HepG2 (cell line): ENCODE data around the gene RNASE7. TPM values are rescaled to one million over a fixed set of nuclear protein-coding genes. Genes with fewer than 3 reads are reported as not detected.
A peak's percentile ranks its signal among the peaks of the same experiment; 100 is the strongest.

ENCODE experiments used
- CENPX ChIP-seq: sonication (generic); formaldehyde crosslinking; IDR thresholded peaks from 2 replicates; pipeline ENCODE4 v1.9.0; 2021; ENCODE audit warnings: mild to moderate bottlenecking, missing genetic modification reagents, moderate library complexity
- FLYWCH1 ChIP-seq: sonication (generic); formaldehyde crosslinking; IDR thresholded peaks from 2 replicates; pipeline ENCODE4 v1.8.1; 2023; ENCODE audit warnings: mild to moderate bottlenecking, missing genetic modification reagents
- HOXA3 ChIP-seq: sonication (generic); formaldehyde crosslinking; IDR thresholded peaks from 2 replicates; pipeline ENCODE4 v1.5.0; 2020; ENCODE audit warnings: missing genetic modification reagents
- IKZF4 ChIP-seq: sonication (generic); formaldehyde crosslinking; IDR thresholded peaks from 2 replicates; pipeline ENCODE4 v1.5.1; 2020; ENCODE audit warnings: borderline replicate concordance, mild to moderate bottlenecking, low read depth, missing genetic modification reagents; ENCODE audit errors: not compliant biosample characterization
- MEIS1 ChIP-seq: sonication (generic); formaldehyde crosslinking; IDR thresholded peaks from 2 replicates; pipeline ENCODE4 v1.9.0; 2021; ENCODE audit warnings: mild to moderate bottlenecking, missing genetic modification reagents, moderate library complexity, borderline replicate concordance
- NFKB2 ChIP-seq: sonication (generic); formaldehyde crosslinking; IDR thresholded peaks from 2 replicates; pipeline ENCODE4 v1.4.0; 2020; ENCODE audit warnings: missing genetic modification reagents, borderline replicate concordance
- RBM22 ChIP-seq: fragments of 200-400 bp; formaldehyde crosslinking; optimal IDR thresholded peaks from 2 replicates; pipeline ENCODE3; 2017; ENCODE audit warnings: mild to moderate bottlenecking, low read length, moderate library complexity
- SIN3A ChIP-seq: IDR thresholded peaks from 2 replicates; pipeline ENCODE4 v1.6.1; 2011; ENCODE audit warnings: low read depth, mild to moderate bottlenecking, control low read depth, low read length, borderline replicate concordance
- SNAI1 ChIP-seq: sonication (generic); formaldehyde crosslinking; IDR thresholded peaks from 2 replicates; pipeline ENCODE4 v1.5.0; 2020; ENCODE audit warnings: mild to moderate bottlenecking, missing genetic modification reagents, borderline replicate concordance
- ZKSCAN1 ChIP-seq: fragments of 150-350 bp; IDR thresholded peaks from 2 replicates; pipeline ENCODE4 v1.6.1; 2014; ENCODE audit warnings: low read length
- ZNF124 ChIP-seq: sonication (generic); formaldehyde crosslinking; IDR thresholded peaks from 2 replicates; pipeline ENCODE4 v1.4.0; 2020; ENCODE audit warnings: missing genetic modification reagents
- ZNF343 ChIP-seq: sonication (generic); formaldehyde crosslinking; IDR thresholded peaks from 2 replicates; pipeline ENCODE4 v1.4.0; 2020; ENCODE audit warnings: mild to moderate bottlenecking, missing genetic modification reagents
- ZNF362 ChIP-seq: sonication (generic); formaldehyde crosslinking; IDR thresholded peaks from 2 replicates; pipeline ENCODE4 v1.4.0; 2020; ENCODE audit warnings: missing genetic modification reagents, mild to moderate bottlenecking, borderline replicate concordance
- ZNF484 ChIP-seq: sonication (generic); formaldehyde crosslinking; IDR thresholded peaks from 2 replicates; pipeline ENCODE4 v1.5.1; 2020; ENCODE audit warnings: mild to moderate bottlenecking, low read depth, missing genetic modification reagents, borderline replicate concordance
- ZNF598 ChIP-seq: sonication (generic); formaldehyde crosslinking; IDR thresholded peaks from 2 replicates; pipeline ENCODE4 v1.5.1; 2020; ENCODE audit warnings: mild to moderate bottlenecking, missing genetic modification reagents, borderline replicate concordance
- ZNF713 ChIP-seq: sonication (generic); formaldehyde crosslinking; IDR thresholded peaks from 2 replicates; pipeline ENCODE4 v1.4.0; 2020; ENCODE audit warnings: mild to moderate bottlenecking, missing genetic modification reagents
- ZNF83 ChIP-seq: sonication (generic); formaldehyde crosslinking; IDR thresholded peaks from 2 replicates; pipeline ENCODE4 v1.4.0; 2020; ENCODE audit warnings: missing genetic modification reagents, mild to moderate bottlenecking, borderline replicate concordance
- ZNF839 ChIP-seq: sonication (generic); formaldehyde crosslinking; IDR thresholded peaks from 2 replicates; pipeline ENCODE4 v1.4.0; 2020; ENCODE audit warnings: missing genetic modification reagents, mild to moderate bottlenecking, borderline replicate concordance
- ZZZ3 ChIP-seq: sonication (generic); formaldehyde crosslinking; IDR thresholded peaks from 2 replicates; pipeline ENCODE4 v1.4.0; 2020; ENCODE audit warnings: missing genetic modification reagents, mild to moderate bottlenecking, borderline replicate concordance
- polyA plus RNA-seq, 8 experiments: library from polyadenylated mRNA; depleted of rRNA in 3 of 8; stranded (reverse) in 7 of 8; unstranded in 1 of 8; fragments of >200 nt; fragmentation: Illumina TruSeq in 4 of 8; extraction: Trizol in 4 of 8; gene quantifications; 2 replicates each; pipeline versions ENCODE4 v1.2.1 to v1.2.3, GENCODE V29; 2011 to 2016; ENCODE audit warnings: low read depth in 4 of 8, missing spikeins in 1 of 8, mixed read lengths in 1 of 8; ENCODE audit not compliant: insufficient read depth in 1 of 8
- total RNA-seq, 5 experiments: library from RNA; depleted of rRNA; stranded (reverse); fragments of >200 nt; fragmentation: Illumina TruSeq; extraction: Trizol; gene quantifications; 2 replicates each; pipeline ENCODE4 v1.2.3, GENCODE V29; 2016; ENCODE audit warnings: low read depth in 1 of 5
- TF ChIP-seq, protein P1 (sequence below): sonication (generic); formaldehyde crosslinking; conservative IDR thresholded peaks from 2 replicates; pipeline ENCODE4 v1.4.0; 2020; ENCODE audit warnings: missing genetic modification reagents
- TF ChIP-seq, protein P2 (sequence below): sonication (generic); formaldehyde crosslinking; IDR thresholded peaks from 2 replicates; pipeline ENCODE4 v1.5.0; 2020; ENCODE audit warnings: mild to moderate bottlenecking, missing genetic modification reagents

RNASE7 gene
- total and polyA plus RNA-seq, 2 of the 13 experiments (the other 11 are each of a cell fraction or from before 2014, with no cell fraction given), result 0.04 TPM; not detected in 1

DNA sequence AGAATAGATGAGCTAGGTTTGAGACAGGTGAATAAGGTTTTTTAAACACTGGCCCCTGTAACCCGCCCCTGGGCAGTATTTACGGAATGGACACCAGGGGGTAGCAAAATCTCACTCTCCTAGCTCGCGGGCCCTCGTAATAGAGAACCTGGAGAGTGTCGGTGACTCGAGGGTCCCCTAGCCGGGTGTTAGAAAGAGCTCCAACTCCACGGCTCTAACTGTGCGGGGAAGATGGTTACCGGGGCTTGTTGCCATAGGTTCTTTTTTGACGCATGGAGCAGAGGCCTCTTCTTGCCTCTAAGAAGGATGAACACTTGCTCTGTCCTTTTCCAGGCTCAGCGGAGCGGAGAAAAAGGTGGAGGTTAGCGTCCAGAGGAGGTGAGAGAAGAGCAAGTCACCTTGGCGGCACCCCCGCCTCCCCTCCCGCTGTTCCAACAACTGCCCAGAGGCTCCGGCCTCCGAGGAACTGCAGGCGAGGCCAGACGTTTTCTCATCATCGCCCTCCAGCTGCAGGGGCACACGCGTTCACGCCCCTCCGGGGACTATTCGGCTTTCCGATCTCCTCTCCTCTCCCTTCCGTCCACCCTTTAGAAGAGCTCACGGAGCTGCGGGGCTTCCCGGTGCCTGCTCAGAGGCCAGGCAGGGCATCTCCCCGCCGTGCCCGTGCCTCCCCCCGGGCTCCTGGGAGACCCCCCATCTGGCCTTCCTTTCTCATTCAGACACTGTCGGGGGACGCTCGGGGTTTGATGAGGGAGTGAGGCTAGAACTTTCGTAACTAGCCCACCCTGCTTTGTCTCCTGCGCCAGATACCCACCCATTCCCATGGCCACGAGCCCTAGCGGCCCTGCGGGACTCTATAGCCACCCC lies 26.6 kb downstream of the RNASE7 start (continued):
- TF ChIP-seq, protein P1, sequence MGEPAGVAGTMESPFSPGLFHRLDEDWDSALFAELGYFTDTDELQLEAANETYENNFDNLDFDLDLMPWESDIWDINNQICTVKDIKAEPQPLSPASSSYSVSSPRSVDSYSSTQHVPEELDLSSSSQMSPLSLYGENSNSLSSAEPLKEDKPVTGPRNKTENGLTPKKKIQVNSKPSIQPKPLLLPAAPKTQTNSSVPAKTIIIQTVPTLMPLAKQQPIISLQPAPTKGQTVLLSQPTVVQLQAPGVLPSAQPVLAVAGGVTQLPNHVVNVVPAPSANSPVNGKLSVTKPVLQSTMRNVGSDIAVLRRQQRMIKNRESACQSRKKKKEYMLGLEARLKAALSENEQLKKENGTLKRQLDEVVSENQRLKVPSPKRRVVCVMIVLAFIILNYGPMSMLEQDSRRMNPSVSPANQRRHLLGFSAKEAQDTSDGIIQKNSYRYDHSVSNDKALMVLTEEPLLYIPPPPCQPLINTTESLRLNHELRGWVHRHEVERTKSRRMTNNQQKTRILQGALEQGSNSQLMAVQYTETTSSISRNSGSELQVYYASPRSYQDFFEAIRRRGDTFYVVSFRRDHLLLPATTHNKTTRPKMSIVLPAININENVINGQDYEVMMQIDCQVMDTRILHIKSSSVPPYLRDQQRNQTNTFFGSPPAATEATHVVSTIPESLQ (CRISPR knock-in tag), result peak; percentile 90; the same call in 1 of the 2 replicates
- no peak for TF ChIP-seq IKZF4 (CRISPR knock-in tag)
- 0 out of 2 replicates have a peak, but pooled peaks have one; percentile 20 for TF ChIP-seq ZNF343 (CRISPR knock-in tag)
- no peak; the same call in 1 of the 2 replicates for TF ChIP-seq ZNF362 (CRISPR knock-in tag)
- peak; percentile 25; the same call in 1 of the 2 replicates for TF ChIP-seq ZNF124 (CRISPR knock-in tag)
- no peak for TF ChIP-seq ZNF839 (CRISPR knock-in tag)
- TF ChIP-seq ZNF83 (CRISPR knock-in tag), result no peak
- TF ChIP-seq SNAI1 (CRISPR knock-in tag), result no peak; the same call in 1 of the 2 replicates
- TF ChIP-seq MEIS1 (CRISPR knock-in tag), result no peak
- TF ChIP-seq CENPX (CRISPR knock-in tag), result no peak
- 0 out of 2 replicates have a peak, but pooled peaks have one; percentile 4 for TF ChIP-seq SIN3A
- no peak; the same call in 1 of the 2 replicates for TF ChIP-seq HOXA3
- TF ChIP-seq, protein P2, sequence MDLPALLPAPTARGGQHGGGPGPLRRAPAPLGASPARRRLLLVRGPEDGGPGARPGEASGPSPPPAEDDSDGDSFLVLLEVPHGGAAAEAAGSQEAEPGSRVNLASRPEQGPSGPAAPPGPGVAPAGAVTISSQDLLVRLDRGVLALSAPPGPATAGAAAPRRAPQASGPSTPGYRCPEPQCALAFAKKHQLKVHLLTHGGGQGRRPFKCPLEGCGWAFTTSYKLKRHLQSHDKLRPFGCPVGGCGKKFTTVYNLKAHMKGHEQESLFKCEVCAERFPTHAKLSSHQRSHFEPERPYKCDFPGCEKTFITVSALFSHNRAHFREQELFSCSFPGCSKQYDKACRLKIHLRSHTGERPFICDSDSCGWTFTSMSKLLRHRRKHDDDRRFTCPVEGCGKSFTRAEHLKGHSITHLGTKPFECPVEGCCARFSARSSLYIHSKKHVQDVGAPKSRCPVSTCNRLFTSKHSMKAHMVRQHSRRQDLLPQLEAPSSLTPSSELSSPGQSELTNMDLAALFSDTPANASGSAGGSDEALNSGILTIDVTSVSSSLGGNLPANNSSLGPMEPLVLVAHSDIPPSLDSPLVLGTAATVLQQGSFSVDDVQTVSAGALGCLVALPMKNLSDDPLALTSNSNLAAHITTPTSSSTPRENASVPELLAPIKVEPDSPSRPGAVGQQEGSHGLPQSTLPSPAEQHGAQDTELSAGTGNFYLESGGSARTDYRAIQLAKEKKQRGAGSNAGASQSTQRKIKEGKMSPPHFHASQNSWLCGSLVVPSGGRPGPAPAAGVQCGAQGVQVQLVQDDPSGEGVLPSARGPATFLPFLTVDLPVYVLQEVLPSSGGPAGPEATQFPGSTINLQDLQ (CRISPR knock-in tag), result 0 out of 2 replicates have a peak, but pooled peaks have one; percentile 56
- peak; percentile 45; the same call in 1 of the 2 replicates for TF ChIP-seq ZNF598
- TF ChIP-seq FLYWCH1 (CRISPR knock-in tag), result no peak
- no peak for TF ChIP-seq ZNF713 (CRISPR knock-in tag)
- TF ChIP-seq NFKB2 (CRISPR knock-in tag), result no peak
- TF ChIP-seq ZNF484 (CRISPR knock-in tag), result no peak
- no peak for TF ChIP-seq ZZZ3
- TF ChIP-seq RBM22, result no peak
- no peak for TF ChIP-seq ZKSCAN1
